Right atrium auricular region (tissue), 2 donors: ENCODE data around the gene CRHBP. TPM values are rescaled to one million over a fixed set of nuclear protein-coding genes. Genes with fewer than 3 reads are reported as not detected.
"Not testable (repeated sequence)": the region's sequence is repeated elsewhere in the genome, so short reads cannot be mapped to it uniquely, and the experiment has no call there.

ENCODE experiments used
- DNase-seq: peaks from one replicate; pipeline ENCODE4 v3.0.0-alpha.2; 2019; ENCODE audit warnings: low spot score
- H3K27ac ChIP-seq, 2 donors: fragments of 200-600 bp; sonication (generic); 1 replicate in 1 of 2; 2 replicates in 1 of 2; pipeline ENCODE4 v1.5.1; 2016 to 2019
- H3K27me3 ChIP-seq, 2 donors: fragments of 200-600 bp; sonication (generic); one replicate each; pipeline versions ENCODE4 v1.5.1 to v1.6.0; 2017 to 2019
- H3K36me3 ChIP-seq: fragments of 200-600 bp; sonication (generic); one replicate; pipeline ENCODE4 v1.5.1; 2016
- H3K4me1 ChIP-seq, 2 donors: fragments of 200-600 bp; sonication (generic); one replicate each; pipeline versions ENCODE4 v1.5.1 to v1.6.0; 2017 to 2019
- H3K4me3 ChIP-seq, 2 donors: fragments of 200-600 bp; sonication (generic); 1 replicate in 1 of 2; 2 replicates in 1 of 2; pipeline ENCODE4 v1.5.1; 2017 to 2019; ENCODE audit warnings: mild to moderate bottlenecking in 1 of 2, moderate library complexity in 1 of 2
- H3K9me3 ChIP-seq, 2 donors: fragments of 200-600 bp; sonication (generic); one replicate each; pipeline ENCODE4 v1.5.1; 2019
- CTCF ChIP-seq, 2 donors: fragments of 200-600 bp; sonication (generic); IDR thresholded peaks; one replicate each; pipeline ENCODE4 v1.5.1; 2019; ENCODE audit warnings: antibody characterized with exemption in 2 of 2
- total RNA-seq, 2 donors: library from RNA; depleted of rRNA; stranded (reverse); fragments of >200 nt; gene quantifications; one replicate each; pipeline ENCODE4 v1.1.0, GENCODE V29; 2016

CRHBP gene
- total RNA-seq, 2 donors from 2014 or later: 0.37 to 10.3 TPM

- H3K36me3 ChIP-seq: no peaks in the 10 kb centered on the region
- no peaks in the 10 kb centered on the region for H3K4me1 ChIP-seq
- DNase-seq: no peak
- TF ChIP-seq CTCF (IDR thresholded peaks at IDR 0.05): no peak
- no peaks in the 10 kb centered on the region for H3K27me3 ChIP-seq
- no peaks in the 10 kb centered on the region for H3K9me3 ChIP-seq
- no peak overlapping the region for H3K4me3 ChIP-seq
- H3K27ac ChIP-seq: no peak overlapping the region
Observed at GRCh38 chr5:76942581-76942980, 10.3 kb upstream of the CRHBP start.

DNA sequence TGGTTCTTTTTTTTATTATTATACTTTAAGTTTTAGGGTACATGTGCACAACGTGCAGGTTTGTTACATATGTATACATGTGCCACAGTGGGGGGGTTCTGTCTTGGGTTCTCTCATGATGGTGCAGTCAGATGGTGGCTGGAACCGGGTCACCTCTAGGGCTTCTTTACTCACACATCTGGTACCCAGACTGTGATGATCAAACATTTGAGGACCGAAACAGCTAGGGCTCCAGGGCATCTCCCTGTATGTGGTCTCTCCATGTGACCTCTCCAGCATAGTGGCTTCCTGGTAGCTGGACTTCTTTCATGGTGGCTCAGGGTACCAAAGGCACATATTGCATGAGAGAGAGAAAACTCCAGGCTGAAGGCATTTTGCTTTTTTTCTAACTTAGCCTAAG, 9.8 kb upstream of the CRHBP start:
- no peaks in the 10 kb centered on the region for H3K36me3 ChIP-seq
- H3K9me3 ChIP-seq: no peaks in the 10 kb centered on the region
- no peak overlapping the region for H3K27ac ChIP-seq
- no peak overlapping the region for H3K4me3 ChIP-seq
- no peak for TF ChIP-seq CTCF (IDR thresholded peaks at IDR 0.05)
- no peak for DNase-seq
- H3K4me1 ChIP-seq: no peaks in the 10 kb centered on the region
- H3K27me3 ChIP-seq: no peaks in the 10 kb centered on the region

DNA sequence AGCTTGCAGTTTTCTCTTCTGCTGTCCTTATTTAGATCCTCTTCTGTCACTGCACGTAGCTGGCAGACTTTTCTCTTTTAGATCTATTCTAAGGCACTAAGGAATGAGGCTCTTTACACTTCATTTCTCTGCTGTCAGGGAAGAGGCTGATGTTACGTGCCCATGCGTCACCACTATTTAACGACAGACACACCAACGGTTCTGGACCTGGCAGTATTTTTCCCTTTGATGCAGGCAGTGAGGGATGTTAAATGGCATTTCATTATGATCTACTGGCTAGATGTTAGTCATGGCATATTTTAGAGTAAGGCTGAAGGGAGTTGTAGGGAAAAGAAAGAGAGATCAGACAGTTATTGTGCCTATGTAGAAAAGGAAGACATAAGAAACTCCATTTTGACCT, 8.2 kb upstream of the CRHBP start:
- H3K27ac ChIP-seq: no peak overlapping the region
- no peak for DNase-seq
- no peak for TF ChIP-seq CTCF (IDR thresholded peaks at IDR 0.05)

GRCh38 chr5:76945238-76945637, 7.6 kb upstream of the CRHBP start:
- not testable (repeated sequence) for H3K27me3 ChIP-seq, DNase-seq, H3K27ac ChIP-seq, H3K36me3 ChIP-seq, H3K4me3 ChIP-seq, H3K4me1 ChIP-seq, H3K9me3 ChIP-seq

More for the DNA sequence above, 8.2 kb upstream of the CRHBP start:
- Histone ChIP-seq H3K27me3 (no peaks in the 10 kb centered on the region), H3K36me3 (no peaks in the 10 kb centered on the region), H3K9me3 (no peaks in the 10 kb centered on the region), H3K4me1 (no peaks in the 10 kb centered on the region), H3K4me3 (no peak overlapping the region)

- H3K27ac ChIP-seq: no peak overlapping the region
Observed at GRCh38 chr5:76946090-76946489, 6.8 kb upstream of the CRHBP start.

GRCh38 chr5:76947082-76947503, 5.8 kb upstream of the CRHBP start:
- DNase-seq: no peak
- H3K4me3 ChIP-seq: no peak overlapping the region
- no peak for TF ChIP-seq CTCF (IDR thresholded peaks at IDR 0.05)
- no peak overlapping the region for H3K27ac ChIP-seq
- no peaks in the 10 kb centered on the region for H3K27me3 ChIP-seq
- no peaks in the 10 kb centered on the region for H3K36me3 ChIP-seq
- H3K4me1 ChIP-seq: no peaks in the 10 kb centered on the region
- H3K9me3 ChIP-seq: no peaks in the 10 kb centered on the region

More at GRCh38 chr5:76946090-76946489, 6.8 kb upstream of the CRHBP start:
- H3K27me3 ChIP-seq: no peaks in the 10 kb centered on the region
- DNase-seq: no peak
- no peaks in the 10 kb centered on the region for H3K9me3 ChIP-seq
- TF ChIP-seq CTCF (IDR thresholded peaks at IDR 0.05): no peak
- no peaks in the 10 kb centered on the region for H3K36me3 ChIP-seq
- no peaks in the 10 kb centered on the region for H3K4me1 ChIP-seq
- no peak overlapping the region for H3K4me3 ChIP-seq
